ENCODE data around the gene TTC17. TPM values are rescaled to one million over a fixed set of nuclear protein-coding genes. Genes with fewer than 3 reads are reported as not detected.

Gene TTC17
- total RNA-seq, 2 experiments from 2014 or later, result 71.3 to 84.2 TPM

DNA sequence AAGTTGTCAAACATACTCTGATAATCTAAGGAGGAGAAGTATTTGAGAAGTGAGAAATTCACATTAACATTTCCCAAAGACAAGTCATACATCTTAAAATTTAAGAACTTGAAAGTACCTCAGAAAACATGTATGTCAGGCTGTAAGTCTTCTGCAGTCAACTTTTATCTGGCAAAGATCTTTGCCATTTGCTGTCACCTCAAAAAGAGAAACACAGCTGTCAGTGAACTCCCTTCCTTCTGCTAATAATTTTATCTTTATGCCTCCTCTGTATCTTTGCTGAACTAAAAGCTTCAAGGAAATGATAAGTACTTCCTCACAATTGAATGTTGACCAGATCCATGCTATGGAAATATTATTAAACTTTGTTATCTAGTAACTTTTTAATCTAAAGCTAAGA, 18.7 kb downstream of the TTC17 start:
- TF ChIP-seq, protein P1, sequence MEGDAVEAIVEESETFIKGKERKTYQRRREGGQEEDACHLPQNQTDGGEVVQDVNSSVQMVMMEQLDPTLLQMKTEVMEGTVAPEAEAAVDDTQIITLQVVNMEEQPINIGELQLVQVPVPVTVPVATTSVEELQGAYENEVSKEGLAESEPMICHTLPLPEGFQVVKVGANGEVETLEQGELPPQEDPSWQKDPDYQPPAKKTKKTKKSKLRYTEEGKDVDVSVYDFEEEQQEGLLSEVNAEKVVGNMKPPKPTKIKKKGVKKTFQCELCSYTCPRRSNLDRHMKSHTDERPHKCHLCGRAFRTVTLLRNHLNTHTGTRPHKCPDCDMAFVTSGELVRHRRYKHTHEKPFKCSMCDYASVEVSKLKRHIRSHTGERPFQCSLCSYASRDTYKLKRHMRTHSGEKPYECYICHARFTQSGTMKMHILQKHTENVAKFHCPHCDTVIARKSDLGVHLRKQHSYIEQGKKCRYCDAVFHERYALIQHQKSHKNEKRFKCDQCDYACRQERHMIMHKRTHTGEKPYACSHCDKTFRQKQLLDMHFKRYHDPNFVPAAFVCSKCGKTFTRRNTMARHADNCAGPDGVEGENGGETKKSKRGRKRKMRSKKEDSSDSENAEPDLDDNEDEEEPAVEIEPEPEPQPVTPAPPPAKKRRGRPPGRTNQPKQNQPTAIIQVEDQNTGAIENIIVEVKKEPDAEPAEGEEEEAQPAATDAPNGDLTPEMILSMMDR (conservative IDR thresholded peaks at IDR 0.05; ENCODE audit: low read length), result no peak
- TF ChIP-seq EZH2phosphoT487 (IDR thresholded peaks at IDR 0.05; ENCODE audit: borderline replicate concordance, low read depth, low read length), result no peak
- CTCF ChIA-PET (ENCODE audit: unreplicated experiment), result interaction anchor here (1.2 kb wide), 1 partner anchor 11 kb away, joined by 3 read pairs; no protein-coding TSS in a partner anchor
- Histone ChIP-seq H3K4me3 (ENCODE audit: low read depth, low read length, poor library complexity, severe bottlenecking) (no peak overlapping the region), H3K9me3 (ENCODE audit: low read length) (no peaks in the 10 kb centered on the region), H3K4me2 (ENCODE audit: low read length) (no peak overlapping the region), H3K79me2 (ENCODE audit: insufficient read depth, low read depth, low read length) (peaks cover 46% of the 10 kb centered on the region), H2AFZ (ENCODE audit: low read length) (no peak overlapping the region), H3K4me1 (ENCODE audit: insufficient read depth, low read length, poor library complexity, severe bottlenecking) (no peaks in the 10 kb centered on the region), H4K20me1 (ENCODE audit: insufficient read depth, low read length) (peaks cover 11% of the 10 kb centered on the region), H3K27ac (ENCODE audit: low read depth, low read length, poor library complexity, severe bottlenecking) (no peak overlapping the region), H3K36me3 (ENCODE audit: insufficient read depth, low read length) (peaks cover 66% of the 10 kb centered on the region), H3K9me2 (ENCODE audit: insufficient read depth, low read length) (no peaks in the 10 kb centered on the region)
- BruUV-seq (replicated peaks), result no TSS peak
- POLR2A ChIA-PET, result interaction anchor here (0.8 to 2.9 kb wide), 4 partner anchors 9 to 19 kb away, joined by 3 to 17 read pairs (median 4); partner anchors contain the start of gene TTC17
- DNase-seq (ENCODE audit: low spot score), result no peak
- intact Hi-C loops (cut with micrococcal nuclease; ENCODE audit: unreplicated experiment), result no loop called here

DNA sequence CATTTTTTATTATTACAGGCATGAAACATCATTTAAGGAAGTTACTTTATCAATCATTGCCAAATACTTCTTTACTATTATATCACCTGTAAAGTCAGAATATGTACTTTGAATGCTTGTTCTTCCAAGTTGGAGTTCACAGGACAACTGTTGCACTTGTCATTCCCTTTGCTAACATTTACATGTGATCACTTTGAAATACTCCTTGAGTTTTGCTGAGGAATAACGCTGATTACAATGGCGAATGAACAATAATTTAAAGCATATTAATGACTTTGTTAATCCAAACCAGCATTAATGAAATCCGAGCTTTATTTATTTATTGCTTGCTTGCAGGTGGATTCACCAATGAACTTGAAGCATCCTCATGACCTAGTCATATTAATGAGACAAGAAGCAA, 20.2 kb downstream of the TTC17 start:
- Histone ChIP-seq H3K4me2 (ENCODE audit: low read length) (no peak overlapping the region), H4K20me1 (ENCODE audit: insufficient read depth, low read length) (peaks cover 11% of the 10 kb centered on the region), H3K4me1 (ENCODE audit: insufficient read depth, low read length, poor library complexity, severe bottlenecking) (no peaks in the 10 kb centered on the region), H3K27ac (ENCODE audit: low read depth, low read length, poor library complexity, severe bottlenecking) (no peak overlapping the region), H3K9me2 (ENCODE audit: insufficient read depth, low read length) (no peaks in the 10 kb centered on the region), H3K4me3 (ENCODE audit: low read depth, low read length, poor library complexity, severe bottlenecking) (no peak overlapping the region), H2AFZ (ENCODE audit: low read length) (no peak overlapping the region), H3K36me3 (ENCODE audit: insufficient read depth, low read length) (peaks cover 70% of the 10 kb centered on the region), H3K9me3 (ENCODE audit: low read length) (no peaks in the 10 kb centered on the region), H3K79me2 (ENCODE audit: insufficient read depth, low read depth, low read length) (peaks cover 33% of the 10 kb centered on the region)
- ChIA-PET CTCF (ENCODE audit: unreplicated experiment) (no interaction called here), POLR2A (interaction anchor here (0.9 to 2.9 kb wide), 4 partner anchors 12 to 35 kb away, joined by 3 to 17 read pairs (median 4); partner anchors contain the start of gene TTC17)
- no peak for DNase-seq (ENCODE audit: low spot score)
- BruUV-seq (replicated peaks), result no TSS peak
- intact Hi-C loops (cut with micrococcal nuclease; ENCODE audit: unreplicated experiment), result no loop called here
- TF ChIP-seq, protein P1 (conservative IDR thresholded peaks at IDR 0.05; ENCODE audit: low read length), result no peak
- TF ChIP-seq EZH2phosphoT487 (IDR thresholded peaks at IDR 0.05; ENCODE audit: borderline replicate concordance, low read depth, low read length), result no peak

- H3K36me3 ChIP-seq (ENCODE audit: insufficient read depth, low read length), result peaks cover 71% of the 10 kb centered on the region
- ChIA-PET POLR2A (interaction anchor here (1.1 kb wide), 1 partner anchor 10 kb away, joined by 5 read pairs; no protein-coding TSS in a partner anchor), CTCF (ENCODE audit: unreplicated experiment) (no interaction called here)
- no peaks in the 10 kb centered on the region for H3K4me1 ChIP-seq (ENCODE audit: insufficient read depth, low read length, poor library complexity, severe bottlenecking)
- H3K79me2 ChIP-seq (ENCODE audit: insufficient read depth, low read depth, low read length), result peaks cover 9% of the 10 kb centered on the region
- H3K9me2 ChIP-seq (ENCODE audit: insufficient read depth, low read length), result no peaks in the 10 kb centered on the region
- H3K4me2 ChIP-seq (ENCODE audit: low read length), result no peak overlapping the region
- H4K20me1 ChIP-seq (ENCODE audit: insufficient read depth, low read length), result no peaks in the 10 kb centered on the region; the same call in 1 of the 2 replicates
- no peaks in the 10 kb centered on the region for H3K9me3 ChIP-seq (ENCODE audit: low read length)
- H3K4me3 ChIP-seq (ENCODE audit: low read depth, low read length, poor library complexity, severe bottlenecking), result no peak overlapping the region
- TF ChIP-seq, protein P1 (conservative IDR thresholded peaks at IDR 0.05; ENCODE audit: low read length), result no peak
- TF ChIP-seq EZH2phosphoT487 (IDR thresholded peaks at IDR 0.05; ENCODE audit: borderline replicate concordance, low read depth, low read length), result no peak
- no peak overlapping the region for H2AFZ ChIP-seq (ENCODE audit: low read length)
- intact Hi-C loops (cut with micrococcal nuclease; ENCODE audit: unreplicated experiment), result no loop called here
- DNase-seq (ENCODE audit: low spot score), result no peak
- H3K27ac ChIP-seq (ENCODE audit: low read depth, low read length, poor library complexity, severe bottlenecking), result no peak overlapping the region
- no TSS peak for BruUV-seq (replicated peaks)
Measured at GRCh38 chr11:43381802-43382201, 23.1 kb downstream of the TTC17 start.

Measured in OCI-LY7 (cell line).